Measurements from ENCODE around the gene FBXO41. TPM values are rescaled to one million over a fixed set of nuclear protein-coding genes. Genes with fewer than 3 reads are reported as not detected.

The FBXO41 gene
- polyA plus RNA-seq, 1 of the 3 experiments (the other 2 are of a cell fraction) = 3.1 TPM

DNA sequence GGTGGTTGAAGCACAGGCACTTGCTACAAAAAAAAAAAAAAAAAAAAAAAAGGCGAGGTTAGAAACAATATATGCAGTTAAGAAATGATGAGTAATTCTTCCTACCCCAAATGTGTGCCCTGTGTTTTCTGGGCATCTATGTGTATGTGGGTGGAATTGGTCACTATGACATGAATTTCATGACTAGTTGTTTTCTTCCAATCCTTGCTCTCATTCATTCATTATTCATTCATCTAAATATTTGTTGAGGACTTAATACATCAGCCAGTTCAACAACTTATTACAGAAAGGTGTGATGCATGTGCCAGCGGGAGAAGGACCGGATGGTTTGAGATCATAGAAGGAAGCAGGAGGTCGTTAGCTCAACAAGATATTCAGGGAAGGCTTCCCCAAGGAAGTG is 17.4 kb upstream of the FBXO41 start:
- Histone ChIP-seq H3K4me2 (no peak overlapping the region), H3K36me3 (replicated peaks in 1 of 2; ENCODE audit: control insufficient read depth in 1 of 2, insufficient read depth in 2 of 2, low read length in 1 of 2) (no peaks in the 10 kb centered on the region), H3K4me3 (ENCODE audit: low read depth in 2 of 2, low read length in 1 of 2) (no peak overlapping the region), H3K9ac (no peak overlapping the region), H3K9me2 (no peaks in the 10 kb centered on the region), H3K79me2 (ENCODE audit: insufficient read depth) (no peaks in the 10 kb centered on the region), H2AFZ (ENCODE audit: low read depth) (no peak overlapping the region), H3F3A (replicated peaks; ENCODE audit: insufficient read depth) (no peaks in the 10 kb centered on the region), H3K27me3 (ENCODE audit: insufficient read depth) (peaks cover 13% of the 10 kb centered on the region; the same call in 1 of the 2 replicates), H4K20me1 (ENCODE audit: insufficient read depth) (no peaks in the 10 kb centered on the region), H3K4me1 (ENCODE audit: control insufficient read depth in 1 of 2, insufficient read depth in 2 of 2, low read depth in 1 of 2, low read length in 1 of 2) (peaks cover 0 to 7% of the 10 kb centered on the region in 2 experiments; a peak in 1 of 4 replicates), H3K9me3 (no peaks in the 10 kb centered on the region), H3K27ac (ENCODE audit: low read depth in 2 of 2, low read length in 1 of 2) (no peak overlapping the region)
- CTCF ChIA-PET = interaction anchor here (0.6 to 1.8 kb wide), 2 partner anchors 11 to 12 kb away, joined by 3 to 6 read pairs; no protein-coding TSS in a partner anchor
- no peak for TF ChIP-seq EP300 (IDR thresholded peaks at IDR 0.05; ENCODE audit: borderline replicate concordance in 1 of 2, low read depth in 1 of 2, low read length in 1 of 2)
- no peak for TF ChIP-seq CHD2 (IDR thresholded peaks at IDR 0.05; ENCODE audit: low read length, partially characterized antibody)
- no peak for TF ChIP-seq FOXJ3 (CRISPR knock-in tag; IDR thresholded peaks at IDR 0.05)
- no peak for TF ChIP-seq RXRA (IDR thresholded peaks at IDR 0.05; ENCODE audit: borderline replicate concordance, low read depth)
- TF ChIP-seq, protein P1, sequence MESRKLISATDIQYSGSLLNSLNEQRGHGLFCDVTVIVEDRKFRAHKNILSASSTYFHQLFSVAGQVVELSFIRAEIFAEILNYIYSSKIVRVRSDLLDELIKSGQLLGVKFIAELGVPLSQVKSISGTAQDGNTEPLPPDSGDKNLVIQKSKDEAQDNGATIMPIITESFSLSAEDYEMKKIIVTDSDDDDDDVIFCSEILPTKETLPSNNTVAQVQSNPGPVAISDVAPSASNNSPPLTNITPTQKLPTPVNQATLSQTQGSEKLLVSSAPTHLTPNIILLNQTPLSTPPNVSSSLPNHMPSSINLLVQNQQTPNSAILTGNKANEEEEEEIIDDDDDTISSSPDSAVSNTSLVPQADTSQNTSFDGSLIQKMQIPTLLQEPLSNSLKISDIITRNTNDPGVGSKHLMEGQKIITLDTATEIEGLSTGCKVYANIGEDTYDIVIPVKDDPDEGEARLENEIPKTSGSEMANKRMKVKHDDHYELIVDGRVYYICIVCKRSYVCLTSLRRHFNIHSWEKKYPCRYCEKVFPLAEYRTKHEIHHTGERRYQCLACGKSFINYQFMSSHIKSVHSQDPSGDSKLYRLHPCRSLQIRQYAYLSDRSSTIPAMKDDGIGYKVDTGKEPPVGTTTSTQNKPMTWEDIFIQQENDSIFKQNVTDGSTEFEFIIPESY (IDR thresholded peaks at IDR 0.05; ENCODE audit: borderline replicate concordance, low read depth) = no peak
- TF ChIP-seq, protein P2, sequence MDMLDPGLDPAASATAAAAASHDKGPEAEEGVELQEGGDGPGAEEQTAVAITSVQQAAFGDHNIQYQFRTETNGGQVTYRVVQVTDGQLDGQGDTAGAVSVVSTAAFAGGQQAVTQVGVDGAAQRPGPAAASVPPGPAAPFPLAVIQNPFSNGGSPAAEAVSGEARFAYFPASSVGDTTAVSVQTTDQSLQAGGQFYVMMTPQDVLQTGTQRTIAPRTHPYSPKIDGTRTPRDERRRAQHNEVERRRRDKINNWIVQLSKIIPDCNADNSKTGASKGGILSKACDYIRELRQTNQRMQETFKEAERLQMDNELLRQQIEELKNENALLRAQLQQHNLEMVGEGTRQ (IDR thresholded peaks at IDR 0.05; ENCODE audit: borderline replicate concordance, low read depth, low read length) = no peak
- TF ChIP-seq ELF1 (IDR thresholded peaks at IDR 0.05) = no peak
- no peak for TF ChIP-seq FOSL2 (IDR thresholded peaks at IDR 0.05; ENCODE audit: borderline replicate concordance, low read depth)
- TF ChIP-seq RCOR1 (IDR thresholded peaks at IDR 0.05; ENCODE audit: low read length) = no peak
- TF ChIP-seq JUND (IDR thresholded peaks at IDR 0.05) = no peak
- no peak for TF ChIP-seq SIN3A (IDR thresholded peaks at IDR 0.05; ENCODE audit: borderline replicate concordance, low read depth, low read length)
- TF ChIP-seq GATA2 (CRISPR knock-in tag; IDR thresholded peaks at IDR 0.05) = no peak
- no peak for TF ChIP-seq MEF2A (IDR thresholded peaks at IDR 0.05; ENCODE audit: borderline replicate concordance, low read depth)
- no peak for TF ChIP-seq GABPA (IDR thresholded peaks at IDR 0.05; ENCODE audit: low read depth)
- TF ChIP-seq TCF12 (IDR thresholded peaks at IDR 0.05) = no peak
- no peak for TF ChIP-seq SMC3 (IDR thresholded peaks at IDR 0.05; ENCODE audit: low read depth, low read length)
- TF ChIP-seq MAX (IDR thresholded peaks at IDR 0.05; ENCODE audit: low read depth) = no peak
- TF ChIP-seq NRF1 (IDR thresholded peaks at IDR 0.05; ENCODE audit: low read depth, low read length) = no peak
- 49% methylated on average over 4 of the region's 4 CpGs for WGBS (ENCODE audit: low lambda C conversion rate)
- DNase-seq = no peak
- POLR2A ChIA-PET = no interaction called here

All from SK-N-SH (cell line).